ENCODE measurements around the gene FES.

DNA sequence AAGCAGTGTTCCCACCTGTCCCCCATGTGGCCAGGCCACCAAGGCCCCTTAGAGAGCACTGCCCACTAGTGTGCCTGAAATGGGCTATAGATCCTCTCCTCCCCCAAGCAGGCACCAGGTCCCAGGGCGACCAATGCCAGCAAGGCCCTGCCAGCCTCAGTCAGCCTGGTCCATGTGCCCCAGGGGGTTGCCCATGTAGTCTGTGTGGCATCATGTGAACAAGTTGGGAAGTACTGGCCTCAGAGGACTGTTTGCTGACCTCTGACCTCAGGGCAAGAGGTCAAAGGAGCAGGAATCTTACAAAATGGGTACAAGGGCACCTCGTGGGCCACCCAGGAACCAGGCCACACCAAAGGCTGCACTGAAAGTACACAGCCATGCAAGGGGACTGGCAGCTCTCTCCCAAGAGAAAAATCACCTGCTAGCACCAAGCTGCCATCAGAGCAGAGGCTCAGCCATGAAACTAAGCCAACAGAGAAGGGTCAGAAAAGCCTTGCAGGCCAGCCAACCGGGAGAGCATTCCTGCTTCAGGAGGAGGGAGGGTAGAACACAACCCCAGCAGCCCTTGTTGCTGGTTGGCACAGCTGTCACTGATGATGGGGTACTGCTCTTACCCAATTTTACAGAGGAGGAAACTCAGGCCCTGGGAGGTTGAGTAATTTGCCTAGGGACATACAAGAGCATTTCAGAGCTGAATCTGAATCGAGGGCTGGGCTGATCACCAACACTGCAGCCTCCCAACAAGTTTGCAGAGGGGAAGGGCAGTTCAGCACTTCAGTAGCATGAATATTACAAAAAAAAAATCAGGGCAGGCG lies 21.1 kb upstream of the FES start:
- TF ChIP-seq CTCF (IDR thresholded peaks at IDR 0.05): no peak
- TF ChIP-seq POLR2AphosphoS5 (IDR thresholded peaks at IDR 0.05): no peak
- TF ChIP-seq POLR2A (IDR thresholded peaks at IDR 0.05): no peak

All from transverse colon (tissue), 4 donors.